Breast epithelium (tissue), 3 donors: Measurements from ENCODE around the gene CSTB.

Experiments
- POLR2AphosphoS5 ChIP-seq, 3 donors: sonication (generic); formaldehyde crosslinking; IDR thresholded peaks; one replicate each; pipeline ENCODE4 v1.6.1; 2017; ENCODE audit warnings: antibody characterized with exemption in 3 of 3
- TF ChIP-seq, protein P1 (sequence below), 3 donors: fragments of 450-650 bp; IDR thresholded peaks; one replicate each; pipeline ENCODE4 v1.5.1; 2016 to 2017; ENCODE audit warnings: antibody characterized with exemption in 3 of 3, mild to moderate bottlenecking in 3 of 3, moderate library complexity in 3 of 3

DNA sequence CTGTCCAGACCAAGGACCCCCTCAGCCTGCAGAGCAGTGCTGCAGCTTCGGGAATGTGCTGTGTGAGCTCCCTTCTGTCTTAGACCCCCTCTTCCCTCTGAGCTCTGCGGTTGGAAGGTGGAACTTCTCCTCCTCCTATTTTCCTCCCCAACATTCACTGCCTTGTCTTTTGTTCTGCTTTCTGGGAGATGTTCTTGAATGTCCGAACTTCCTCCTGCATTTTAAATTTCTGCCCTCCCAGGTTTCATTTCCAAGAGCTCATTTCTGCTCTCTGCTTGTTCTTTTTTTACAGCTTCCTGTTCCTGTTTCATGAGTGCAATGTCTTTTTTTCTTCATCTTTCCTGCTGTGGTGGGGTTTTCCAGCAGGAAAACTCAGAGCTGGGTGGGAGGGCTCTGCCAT lies 42.6 kb upstream of the CSTB start:
- TF ChIP-seq, protein P1, sequence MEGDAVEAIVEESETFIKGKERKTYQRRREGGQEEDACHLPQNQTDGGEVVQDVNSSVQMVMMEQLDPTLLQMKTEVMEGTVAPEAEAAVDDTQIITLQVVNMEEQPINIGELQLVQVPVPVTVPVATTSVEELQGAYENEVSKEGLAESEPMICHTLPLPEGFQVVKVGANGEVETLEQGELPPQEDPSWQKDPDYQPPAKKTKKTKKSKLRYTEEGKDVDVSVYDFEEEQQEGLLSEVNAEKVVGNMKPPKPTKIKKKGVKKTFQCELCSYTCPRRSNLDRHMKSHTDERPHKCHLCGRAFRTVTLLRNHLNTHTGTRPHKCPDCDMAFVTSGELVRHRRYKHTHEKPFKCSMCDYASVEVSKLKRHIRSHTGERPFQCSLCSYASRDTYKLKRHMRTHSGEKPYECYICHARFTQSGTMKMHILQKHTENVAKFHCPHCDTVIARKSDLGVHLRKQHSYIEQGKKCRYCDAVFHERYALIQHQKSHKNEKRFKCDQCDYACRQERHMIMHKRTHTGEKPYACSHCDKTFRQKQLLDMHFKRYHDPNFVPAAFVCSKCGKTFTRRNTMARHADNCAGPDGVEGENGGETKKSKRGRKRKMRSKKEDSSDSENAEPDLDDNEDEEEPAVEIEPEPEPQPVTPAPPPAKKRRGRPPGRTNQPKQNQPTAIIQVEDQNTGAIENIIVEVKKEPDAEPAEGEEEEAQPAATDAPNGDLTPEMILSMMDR (IDR thresholded peaks at IDR 0.05) = no peak
- no peak for TF ChIP-seq POLR2AphosphoS5 (IDR thresholded peaks at IDR 0.05)
